Transverse colon (tissue), 4 donors: ENCODE results near the gene POU2F1. TPM values are rescaled to one million over a fixed set of nuclear protein-coding genes. Genes with fewer than 3 reads are reported as not detected.

Experiments
- DNase-seq: peaks from one replicate; pipeline ENCODE4 v3.0.0-alpha.2; 2019
- H3K27ac ChIP-seq, 4 donors: fragments of 200-600 bp; sonication (generic); 2 replicates each; pipeline ENCODE4 v1.5.1; 2016 to 2018; ENCODE audit warnings: inconsistent platforms in 4 of 4
- H3K27me3 ChIP-seq: fragments of 200-600 bp; sonication (generic); 2 replicates; pipeline ENCODE4 v1.5.1; 2017; ENCODE audit warnings: inconsistent platforms
- H3K36me3 ChIP-seq, 4 donors: fragments of 200-600 bp; sonication (generic); 2 replicates each; pipeline ENCODE4 v1.5.1; 2017 to 2019; ENCODE audit warnings: inconsistent platforms in 4 of 4
- H3K4me1 ChIP-seq, 4 donors: fragments of 200-600 bp; sonication (generic); 2 replicates each; pipeline ENCODE4 v1.5.1; 2017 to 2020; ENCODE audit warnings: inconsistent platforms in 4 of 4
- H3K4me3 ChIP-seq, 4 donors: fragments of 200-600 bp; sonication (generic); 1 replicate in 1 of 4; 2 replicates in 3 of 4; pipeline versions ENCODE4 v1.5.1 to v1.6.1; 2017 to 2019; ENCODE audit warnings: inconsistent platforms in 4 of 4
- H3K9me3 ChIP-seq, 2 donors: fragments of 200-600 bp; sonication (generic); 2 replicates each; pipeline ENCODE4 v1.5.1; 2017 to 2019; ENCODE audit warnings: inconsistent platforms in 2 of 2
- CTCF ChIP-seq, 5 experiments: fragments of 200-600 bp in 3 of 5; fragments of 450-650 bp in 2 of 5; sonication (generic) in 3 of 5; IDR thresholded peaks; 1 replicate in 2 of 5; 2 replicates in 3 of 5; pipeline ENCODE4 v1.5.1; 2016 to 2017; ENCODE audit warnings: antibody characterized with exemption in 5 of 5, inconsistent platforms in 3 of 5, mild to moderate bottlenecking in 2 of 5, moderate library complexity in 1 of 5
- EP300 ChIP-seq: sonication (generic); formaldehyde crosslinking; IDR thresholded peaks from one replicate; pipeline ENCODE4 v1.6.1; 2017; ENCODE audit warnings: antibody characterized with exemption, low read depth
- POLR2A ChIP-seq: fragments of 450-650 bp; IDR thresholded peaks from one replicate; pipeline ENCODE4 v1.6.1; 2016; ENCODE audit warnings: antibody characterized with exemption, mild to moderate bottlenecking, moderate library complexity
- POLR2AphosphoS5 ChIP-seq, 3 donors: sonication (generic); formaldehyde crosslinking; IDR thresholded peaks; one replicate each; pipeline ENCODE4 v1.6.1; 2016; ENCODE audit warnings: antibody characterized with exemption in 3 of 3
- WGBS, 2 donors: methylation state at CpG; one replicate each; pipeline ENCODE4 v1.1.5; 2018; ENCODE audit warnings: low coverage in 1 of 2; 5-methylcytosine and 5-hydroxymethylcytosine counted together
- in situ Hi-C, 4 donors: fragments of 200-750 bp; cut with MboI; loops; one replicate each; pipeline versions ENCODE4 v1.15.0 to v1.15.1; 2017; ENCODE audit warnings: low sequenced_read_pairs in 3 of 4, low pct_ligation_motif_present in 1 of 4, low pct_unique_long_range_greater_than_20kb in 1 of 4
- intact Hi-C: fragments of 100-400 bp; cut with DNase I; formaldehyde crosslinking; loops from one replicate; pipeline ENCODE4 v1.15.1; 2023; ENCODE audit warnings: low total_unique reads
- total RNA-seq, 4 donors: library from RNA; depleted of rRNA; stranded (reverse); fragments of >200 nt; gene quantifications; one replicate each; pipeline ENCODE4 v1.1.0, GENCODE V29; 2016

Gene POU2F1
- total RNA-seq, 4 donors from 2014 or later, result 6.6 to 31.8 (median 19.0) TPM

GRCh38 chr1:167416506-167416905 is 195.8 kb downstream of the POU2F1 start:
- no peak overlapping the region for H3K4me3 ChIP-seq
- no peaks in the 10 kb centered on the region for H3K27me3 ChIP-seq
- TF ChIP-seq POLR2AphosphoS5 (IDR thresholded peaks at IDR 0.05) (no peak), EP300 (no peak), CTCF (IDR thresholded peaks at IDR 0.05) (no peak), POLR2A (no peak)
- H3K9me3 ChIP-seq, result no peaks in the 10 kb centered on the region
- H3K27ac ChIP-seq, result no peak overlapping the region
- H3K36me3 ChIP-seq, result peaks cover 0 to 19% (median 6%) of the 10 kb centered on the region in 4 donors
- intact Hi-C loops, result no loop called here
- DNase-seq, result no peak
- WGBS, 2 donors, result 0 to 100% methylated on average over 1 of the region's 1 CpG
- in situ Hi-C loops, result loop anchor here in 1 of 4 donors (25.0 kb wide), 1 partner anchor 121 kb away; no protein-coding TSS in a partner anchor
- no peaks in the 10 kb centered on the region for H3K4me1 ChIP-seq

DNA sequence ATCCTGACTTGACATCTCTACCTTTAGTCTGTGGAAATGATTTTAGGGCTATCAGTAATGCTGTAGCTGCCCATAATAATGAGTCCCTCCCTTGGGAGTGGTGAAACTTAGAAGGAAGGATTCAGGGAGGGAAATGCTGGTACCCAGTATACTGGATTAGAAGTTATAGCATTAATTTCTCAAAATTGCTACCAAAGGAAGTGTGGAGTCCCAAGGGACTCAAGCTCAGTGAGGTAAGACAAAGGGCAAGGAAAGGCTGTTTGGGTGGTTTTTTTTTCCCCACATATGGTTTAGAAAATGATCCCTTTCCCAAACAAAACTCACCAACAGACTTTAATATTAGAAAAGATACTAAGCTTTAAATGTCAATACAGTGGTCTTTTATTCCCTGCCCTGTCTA is 197.7 kb downstream of the POU2F1 start:
- in situ Hi-C loops, result loop anchor here in 1 of 4 donors (25.0 kb wide), 1 partner anchor 119 kb away; no protein-coding TSS in a partner anchor
- no peak for DNase-seq
- intact Hi-C loops, result no loop called here
- Histone ChIP-seq H3K4me3 (no peak overlapping the region), H3K4me1 (no peaks in the 10 kb centered on the region), H3K27ac (no peak overlapping the region), H3K27me3 (no peaks in the 10 kb centered on the region), H3K36me3 (peaks cover 0 to 2% (median 0%) of the 10 kb centered on the region in 4 donors), H3K9me3 (no peaks in the 10 kb centered on the region)
- no peak for TF ChIP-seq CTCF (IDR thresholded peaks at IDR 0.05)
- TF ChIP-seq POLR2AphosphoS5 (IDR thresholded peaks at IDR 0.05), result no peak

DNA sequence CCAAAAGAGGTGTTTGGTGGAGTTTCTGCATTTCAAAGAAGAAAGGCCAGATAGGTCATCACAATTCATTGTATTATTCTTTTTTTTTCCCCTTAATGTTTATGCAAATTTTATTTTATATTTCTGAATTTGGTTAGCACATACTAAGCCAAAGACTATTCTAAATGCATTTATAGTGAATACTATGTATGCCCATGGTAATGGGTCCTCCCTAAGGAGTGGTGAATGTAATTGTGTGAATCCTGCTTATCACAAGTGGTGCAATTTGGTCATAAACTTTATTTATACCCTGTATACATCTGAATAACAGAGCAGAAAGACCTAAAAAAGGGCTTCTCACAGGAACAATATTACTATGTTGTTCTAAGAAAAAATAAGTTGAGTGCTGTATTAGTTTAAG is 198.6 kb downstream of the POU2F1 start:
- Histone ChIP-seq H3K27ac (no peak overlapping the region), H3K36me3 (no peaks in the 10 kb centered on the region), H3K4me3 (no peak overlapping the region), H3K27me3 (no peaks in the 10 kb centered on the region), H3K4me1 (no peaks in the 10 kb centered on the region), H3K9me3 (no peaks in the 10 kb centered on the region)
- TF ChIP-seq CTCF (IDR thresholded peaks at IDR 0.05) (no peak), POLR2AphosphoS5 (IDR thresholded peaks at IDR 0.05) (no peak), POLR2A (no peak), EP300 (no peak)
- in situ Hi-C loops, result loop anchor here in 1 of 4 donors (25.0 kb wide), 1 partner anchor 118 kb away; no protein-coding TSS in a partner anchor
- intact Hi-C loops, result no loop called here
- no peak for DNase-seq

DNA sequence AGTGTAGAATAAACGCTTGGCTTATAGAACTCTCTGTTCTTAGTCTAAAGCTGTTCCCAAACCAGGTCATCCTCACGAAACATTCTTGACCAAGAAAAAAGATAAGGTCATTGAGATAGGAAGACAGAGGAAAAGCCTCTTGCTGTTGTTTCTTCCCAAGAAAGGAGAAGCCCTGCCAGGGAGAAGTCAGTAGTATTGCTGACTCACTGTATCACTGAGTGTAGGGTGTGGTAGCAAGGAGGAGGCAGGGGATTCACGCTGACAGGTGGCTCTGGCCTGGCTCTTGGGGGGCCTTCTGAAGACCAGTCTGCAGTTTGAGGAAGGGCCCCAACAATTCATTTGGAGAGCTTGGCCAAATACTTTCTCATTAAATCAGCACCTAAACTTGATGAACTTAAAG is 199.8 kb downstream of the POU2F1 start:
- no peak for TF ChIP-seq POLR2A
- no peak for TF ChIP-seq POLR2AphosphoS5 (IDR thresholded peaks at IDR 0.05)
- no peak for TF ChIP-seq EP300
- no peak for TF ChIP-seq CTCF (IDR thresholded peaks at IDR 0.05)
- intact Hi-C loops (no loop called here), in situ Hi-C loops (loop anchor here in 1 of 4 donors (25.0 kb wide), 1 partner anchor 117 kb away; no protein-coding TSS in a partner anchor)
- Histone ChIP-seq H3K4me1 (no peaks in the 10 kb centered on the region), H3K4me3 (no peak overlapping the region), H3K27me3 (no peaks in the 10 kb centered on the region), H3K27ac (no peak overlapping the region), H3K36me3 (no peaks in the 10 kb centered on the region), H3K9me3 (no peaks in the 10 kb centered on the region)
- no peak for DNase-seq
- 51% methylated on average over 3 of the region's 3 CpGs for WGBS, 2 donors
